CD4-positive, alpha-beta T cell treated with Interleukin-15 for 4 hours (primary cell): ENCODE results near the gene ZIC4.

Source experiments
- DNase-seq: peaks from one replicate; pipeline ENCODE4 v3.0.0-alpha.2; 2020; ENCODE audit warnings: low spot score

ZIC4 gene

GRCh38 chr3:147404800-147405230, 1.5 kb downstream of the ZIC4 start:
- no peak for DNase-seq

DNA sequence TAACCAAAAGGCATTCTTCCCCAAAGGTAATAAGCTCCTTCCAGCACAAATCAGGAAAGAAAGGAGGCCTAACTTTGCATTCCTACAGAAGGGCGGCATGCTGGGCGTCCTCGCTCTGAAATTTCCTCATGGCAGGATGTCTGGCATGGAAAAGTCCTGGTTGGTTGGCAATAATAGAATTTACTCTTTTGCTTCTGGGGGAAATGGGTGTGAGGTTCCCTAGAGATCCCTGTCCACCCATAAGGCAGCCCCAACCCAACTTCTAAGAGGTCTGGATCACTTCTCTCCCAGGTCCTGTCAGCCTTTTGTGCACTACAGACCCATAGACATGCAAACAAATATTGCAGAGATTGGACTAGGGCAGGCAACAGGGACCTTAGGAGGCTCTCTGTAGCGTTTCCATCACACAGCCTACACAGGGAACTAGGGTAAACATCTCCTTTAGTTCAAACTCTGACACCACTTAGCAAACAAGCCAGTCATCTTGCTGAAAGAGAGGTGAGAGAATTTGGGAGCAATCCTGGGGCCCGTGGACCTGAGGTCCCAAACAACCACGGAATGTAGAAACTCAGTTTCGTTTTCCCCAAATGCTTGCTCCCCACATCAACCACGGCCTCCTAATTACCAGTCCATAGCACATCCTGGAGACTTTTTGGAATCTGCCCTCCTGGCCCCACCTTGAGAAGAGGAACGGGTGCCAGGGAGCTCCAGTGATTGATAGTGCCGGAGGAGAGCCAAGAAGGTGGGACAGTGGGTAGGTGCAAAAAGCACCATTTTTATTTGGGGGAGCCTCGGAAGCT, 2.1 kb downstream of the ZIC4 start:
- no peak for DNase-seq

DNA sequence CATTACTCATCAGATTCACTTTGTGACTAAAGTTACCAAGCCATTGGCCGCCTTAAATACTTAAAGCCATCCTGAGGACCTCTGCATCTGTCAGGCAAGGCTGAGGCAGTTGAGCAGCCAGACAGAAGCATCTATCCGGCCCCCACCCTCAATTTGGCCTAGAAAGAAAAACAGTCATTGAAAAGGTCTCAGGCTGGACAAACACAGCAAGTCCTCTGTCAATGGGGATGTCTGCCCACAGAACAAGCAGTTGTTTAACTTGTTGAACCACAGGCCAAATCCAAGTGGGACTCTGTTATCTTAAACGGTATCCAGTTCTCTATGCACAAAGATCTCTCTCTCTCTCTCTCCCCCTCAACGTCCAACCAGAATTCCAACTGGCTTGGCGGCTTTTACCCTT, 2.8 kb downstream of the ZIC4 start:
- no peak for DNase-seq

DNA sequence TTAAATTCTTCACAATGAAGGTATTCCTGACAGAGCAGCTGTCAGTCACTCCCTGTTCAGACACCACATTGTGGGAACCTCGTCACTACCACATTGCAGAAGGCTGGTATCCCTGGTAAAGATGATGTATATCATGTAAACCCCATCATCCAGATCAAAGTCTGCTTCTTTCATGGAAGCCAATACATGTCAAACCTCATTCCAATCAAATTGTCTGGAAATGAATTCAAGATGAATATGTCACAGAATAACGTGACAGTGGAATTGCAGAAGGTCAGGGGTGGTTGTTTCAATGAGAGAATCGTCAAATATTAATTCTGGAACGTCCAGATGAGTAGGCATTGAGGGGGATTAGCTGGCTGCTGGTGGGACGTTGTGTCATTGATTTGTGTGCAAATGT, 4.2 kb downstream of the ZIC4 start:
- DNase-seq: no peak

DNA sequence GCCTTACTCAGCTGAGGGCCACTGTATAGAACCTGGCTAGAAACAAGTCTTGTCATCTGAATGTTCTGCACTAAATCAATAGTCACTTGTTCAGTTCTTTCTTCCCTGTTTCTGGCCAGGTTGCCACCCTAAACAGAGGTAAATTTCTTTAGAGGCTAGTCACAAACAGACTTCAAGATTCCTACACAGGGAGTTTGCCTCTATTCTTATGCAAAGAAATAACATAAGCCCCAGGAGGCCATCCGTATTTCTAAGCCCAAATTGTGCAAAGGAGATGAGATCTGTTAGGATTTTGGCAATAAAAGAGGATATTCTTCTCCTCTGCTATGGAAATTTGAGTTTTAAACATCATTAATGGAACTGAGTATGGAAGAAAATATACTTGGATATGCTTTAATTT, 4.9 kb downstream of the ZIC4 start:
- no peak for DNase-seq

DNA sequence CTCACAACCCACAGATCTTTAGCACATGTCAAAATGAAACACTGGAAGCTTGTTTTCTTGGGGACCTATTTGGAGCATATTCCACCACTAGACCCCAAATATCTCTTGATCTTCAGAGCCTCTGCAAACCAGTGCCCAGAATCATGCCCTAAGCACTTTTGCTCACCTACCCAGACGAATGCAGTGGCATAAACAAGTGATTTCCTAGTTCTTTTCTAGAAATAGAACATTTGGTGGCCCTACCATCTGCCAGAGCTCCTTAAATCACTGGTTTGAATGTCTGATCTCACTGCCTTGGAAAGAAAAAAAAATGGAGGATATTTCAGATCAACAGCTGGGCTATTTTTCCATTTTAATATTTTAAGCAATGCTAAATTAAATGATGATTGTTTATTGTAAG, 5.3 kb downstream of the ZIC4 start:
- no peak for DNase-seq

- no peak for DNase-seq
Measured at GRCh38 chr3:147400111-147400510, 6.2 kb downstream of the ZIC4 start.

DNA sequence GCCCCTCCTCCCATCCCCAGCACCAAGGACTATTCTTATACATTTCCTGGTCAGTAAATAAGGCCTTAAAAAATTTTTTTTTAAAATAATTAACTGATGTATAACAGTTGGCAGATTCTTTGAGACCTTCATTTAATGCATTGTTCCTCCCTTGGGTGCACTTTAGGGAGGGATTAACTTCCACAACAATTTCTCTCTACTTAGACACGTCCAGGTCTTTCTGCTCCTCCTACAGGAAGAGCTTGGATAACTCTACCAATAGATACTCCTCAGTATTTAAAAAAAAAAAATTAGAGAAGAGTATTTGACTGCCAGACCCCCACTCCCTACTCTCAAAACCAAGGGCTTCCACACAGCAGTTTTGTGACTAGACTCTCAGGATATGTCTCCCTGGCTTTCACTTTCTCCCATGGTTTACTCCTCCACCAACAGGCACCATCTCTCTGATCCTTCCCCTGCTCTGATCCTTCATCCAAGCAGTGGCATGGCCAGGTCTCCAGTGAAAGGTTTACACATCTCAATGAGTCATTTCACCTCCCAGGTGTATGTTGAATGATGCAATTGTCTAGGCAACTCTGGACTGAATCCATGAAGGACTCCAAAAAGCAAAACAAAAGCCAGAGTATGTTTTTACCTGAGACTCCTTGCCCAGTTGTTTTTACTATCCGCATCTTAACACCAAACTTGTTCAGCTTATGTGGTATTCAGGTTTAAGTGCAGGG, 7.4 kb downstream of the ZIC4 start:
- no peak for DNase-seq

DNA sequence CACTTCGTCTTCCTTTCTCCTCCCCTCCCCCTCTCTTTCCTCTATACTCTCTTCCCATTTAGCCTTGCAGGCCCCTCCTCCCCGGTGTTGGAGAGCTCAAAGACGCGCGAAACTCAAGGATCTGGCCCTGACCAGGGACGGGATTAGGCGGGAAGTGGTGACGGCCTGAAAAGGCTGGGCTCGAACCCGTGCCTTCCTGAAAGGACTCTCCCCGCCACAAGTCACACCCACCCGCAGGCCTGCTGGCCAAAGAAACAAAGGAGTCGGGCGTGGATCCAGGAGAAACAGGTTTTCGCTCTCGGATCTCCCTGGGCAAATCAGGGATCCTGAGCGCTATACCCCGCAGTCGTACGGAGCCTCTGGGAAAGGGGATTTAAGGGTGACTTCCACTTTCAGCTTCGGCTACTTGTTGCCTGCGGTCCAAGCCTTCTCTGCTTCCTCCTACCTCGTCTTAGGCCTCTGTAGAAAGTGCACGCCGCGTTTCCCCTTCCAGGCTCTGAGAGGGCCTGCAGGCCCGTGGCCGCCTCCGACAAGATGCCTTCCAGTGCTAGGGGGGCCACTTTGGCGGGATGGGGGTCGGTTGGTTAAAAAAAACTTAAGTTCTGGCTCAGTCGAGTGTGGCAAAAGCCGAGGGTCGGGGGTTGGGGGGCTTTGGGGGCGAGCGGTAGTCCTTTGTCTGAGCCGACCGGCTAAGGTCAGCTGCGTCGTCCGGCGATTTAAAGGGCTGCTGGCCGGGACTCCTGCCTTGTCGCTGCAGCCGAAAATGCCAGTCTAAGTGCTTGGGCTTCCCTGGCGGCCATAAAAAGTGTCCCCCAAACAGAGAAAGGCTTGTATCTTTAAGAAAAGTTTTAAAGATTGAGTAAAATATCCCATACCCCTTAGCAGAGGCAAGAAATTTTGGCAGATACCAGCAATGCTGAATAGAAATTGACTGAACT, 8.2 kb downstream of the ZIC4 start:
- no peak for DNase-seq

GRCh38 chr3:147397155-147397874, 9.0 kb downstream of the ZIC4 start:
- no peak for DNase-seq

DNA sequence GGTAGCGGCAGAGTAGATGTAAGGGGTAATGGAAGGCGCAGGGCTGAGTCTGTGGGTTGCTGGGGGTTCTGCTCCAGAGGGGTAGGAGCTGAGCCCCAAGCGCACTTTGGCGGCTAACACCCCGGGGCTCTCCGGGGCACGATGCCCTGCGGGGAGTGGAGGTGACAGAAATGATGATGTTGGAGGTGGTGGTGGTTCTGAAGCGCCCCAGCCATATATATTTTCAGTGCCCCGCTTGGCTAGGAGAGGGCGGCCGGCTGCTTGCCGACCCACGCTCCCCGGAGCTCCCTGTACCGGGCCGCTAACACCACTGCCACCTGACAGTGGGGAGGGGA, 9.7 kb downstream of the ZIC4 start:
- DNase-seq: no peak

DNA sequence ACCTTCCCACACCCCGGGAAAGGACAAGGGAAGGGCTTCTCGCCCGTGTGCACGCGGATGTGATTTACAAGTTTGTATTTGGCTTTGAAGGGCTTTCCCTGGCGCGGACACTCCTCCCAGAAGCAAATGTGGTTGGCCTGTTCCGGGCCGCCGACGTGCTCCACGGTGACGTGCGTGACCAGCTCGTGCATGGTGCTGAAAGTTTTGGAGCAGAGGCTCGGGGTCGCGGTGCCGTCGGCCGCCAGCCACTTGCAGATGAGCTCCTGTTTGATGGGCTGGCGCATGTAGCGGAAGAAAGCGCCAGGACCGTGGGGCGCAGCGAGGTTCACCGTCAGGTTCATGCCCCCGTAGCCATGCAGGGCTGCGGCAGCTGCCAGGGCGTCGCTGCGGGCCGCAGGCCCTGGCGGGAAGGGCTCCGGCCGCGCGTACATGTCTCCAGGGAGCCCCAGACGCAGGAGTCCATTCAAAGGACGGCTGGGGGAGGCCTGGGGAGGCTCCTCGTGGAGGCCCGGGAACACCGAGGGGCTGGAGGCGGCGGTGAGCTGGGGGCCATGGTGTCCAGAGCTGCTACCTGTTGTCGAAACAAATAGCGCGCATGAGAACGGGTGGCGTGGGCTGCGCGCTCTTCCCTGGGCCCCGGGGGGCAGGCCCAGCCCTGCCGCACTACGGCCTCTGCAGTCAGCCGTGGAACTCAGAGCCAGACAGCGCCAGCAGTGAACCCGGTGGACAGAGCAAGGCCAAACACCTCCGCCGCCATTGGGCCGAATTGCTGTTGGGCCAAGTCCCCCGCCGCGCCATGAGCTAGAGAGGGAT, 10.2 kb downstream of the ZIC4 start:
- no peak for DNase-seq

- no peak for DNase-seq
Measured at GRCh38 chr3:147394884-147395225, 11.5 kb downstream of the ZIC4 start.

GRCh38 chr3:147393943-147394883, 12.1 kb downstream of the ZIC4 start:
- no peak for DNase-seq

DNA sequence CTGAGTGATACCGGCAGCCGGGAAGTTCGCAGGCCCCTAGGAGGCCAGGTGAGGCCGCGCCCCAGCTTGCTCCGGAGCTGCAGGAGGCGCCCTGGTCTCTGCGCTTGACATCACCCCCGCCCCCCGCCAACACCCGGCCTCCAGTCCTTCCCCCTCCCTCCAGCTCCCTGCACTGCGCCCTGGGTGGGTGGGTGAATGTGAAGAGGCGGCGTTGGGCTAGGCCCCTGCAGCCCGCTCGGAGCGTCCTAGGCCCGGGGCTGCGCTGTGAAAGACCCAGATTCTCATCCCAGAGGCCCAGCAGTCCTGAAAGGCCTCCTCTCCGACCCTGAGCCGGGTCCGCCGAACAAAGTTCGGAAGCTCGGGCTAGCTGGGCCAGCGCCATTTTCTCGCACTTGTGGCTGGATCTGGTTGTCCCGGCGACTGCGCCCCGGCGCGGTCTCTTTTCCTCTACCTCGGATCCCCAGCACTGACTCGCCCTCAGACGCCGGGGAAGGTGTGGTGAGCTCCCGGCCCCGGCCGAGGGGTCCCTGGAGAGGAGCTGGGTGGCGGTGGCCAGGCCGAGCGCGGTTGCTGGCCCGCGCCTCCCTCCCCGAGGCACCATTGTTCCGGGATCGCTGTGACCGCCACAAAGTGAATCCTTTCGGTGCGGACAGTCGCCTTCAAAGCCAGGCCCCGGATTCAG, 12.9 kb downstream of the ZIC4 start:
- no peak for DNase-seq

GRCh38 chr3:147392625-147392946, 13.8 kb downstream of the ZIC4 start:
- DNase-seq: no peak

GRCh38 chr3:147391781-147392624, 14.3 kb downstream of the ZIC4 start:
- no peak for DNase-seq
